ENCODE measurements around the gene ENC1.

DNA sequence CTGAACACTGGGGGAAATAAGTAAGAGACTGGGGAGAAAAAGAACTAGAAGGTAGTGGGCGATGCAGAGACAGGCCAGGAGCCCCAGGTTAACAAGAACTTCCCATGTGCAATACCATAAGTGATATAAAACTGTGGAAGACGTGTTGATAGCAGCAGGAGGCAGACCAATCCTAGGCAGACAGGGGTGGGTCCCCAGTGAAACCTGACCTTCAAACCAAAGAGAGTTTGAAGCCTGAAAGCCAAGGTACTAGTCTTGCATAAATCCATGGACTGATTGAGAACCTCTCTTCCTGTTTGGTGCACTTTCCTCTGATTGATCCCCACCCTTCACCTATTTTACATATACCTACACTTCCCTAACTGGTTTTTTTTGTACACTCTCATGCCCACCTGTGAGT lies 29.3 kb upstream of the ENC1 start:
- TF ChIP-seq, protein P1, sequence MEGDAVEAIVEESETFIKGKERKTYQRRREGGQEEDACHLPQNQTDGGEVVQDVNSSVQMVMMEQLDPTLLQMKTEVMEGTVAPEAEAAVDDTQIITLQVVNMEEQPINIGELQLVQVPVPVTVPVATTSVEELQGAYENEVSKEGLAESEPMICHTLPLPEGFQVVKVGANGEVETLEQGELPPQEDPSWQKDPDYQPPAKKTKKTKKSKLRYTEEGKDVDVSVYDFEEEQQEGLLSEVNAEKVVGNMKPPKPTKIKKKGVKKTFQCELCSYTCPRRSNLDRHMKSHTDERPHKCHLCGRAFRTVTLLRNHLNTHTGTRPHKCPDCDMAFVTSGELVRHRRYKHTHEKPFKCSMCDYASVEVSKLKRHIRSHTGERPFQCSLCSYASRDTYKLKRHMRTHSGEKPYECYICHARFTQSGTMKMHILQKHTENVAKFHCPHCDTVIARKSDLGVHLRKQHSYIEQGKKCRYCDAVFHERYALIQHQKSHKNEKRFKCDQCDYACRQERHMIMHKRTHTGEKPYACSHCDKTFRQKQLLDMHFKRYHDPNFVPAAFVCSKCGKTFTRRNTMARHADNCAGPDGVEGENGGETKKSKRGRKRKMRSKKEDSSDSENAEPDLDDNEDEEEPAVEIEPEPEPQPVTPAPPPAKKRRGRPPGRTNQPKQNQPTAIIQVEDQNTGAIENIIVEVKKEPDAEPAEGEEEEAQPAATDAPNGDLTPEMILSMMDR (conservative IDR thresholded peaks at IDR 0.05; ENCODE audit: low read depth, low read length), result no peak
- no peak for TF ChIP-seq EZH2 (IDR thresholded peaks at IDR 0.05; ENCODE audit: low read length, unreplicated experiment)
- TF ChIP-seq EZH2phosphoT487 (IDR thresholded peaks at IDR 0.05; ENCODE audit: borderline replicate concordance, low read length), result no peak
